A673 (cell line): ENCODE measurements around the gene SVIL.
"Not testable (repeated sequence)": the region's sequence is repeated elsewhere in the genome, so short reads cannot be mapped to it uniquely, and the experiment has no call there.

Source experiments
- CTCF ChIP-seq: fragments of 300-800, 200-600 bp; sonication (generic); conservative IDR thresholded peaks from 2 replicates; pipeline ENCODE4 v1.5.1; 2017; ENCODE audit warnings: low read depth, mild to moderate bottlenecking, antibody characterized with exemption, low read length, moderate library complexity, mixed read lengths
- EZH2 ChIP-seq: fragments of 200-600 bp; sonication (generic); IDR thresholded peaks from 2 replicates; pipeline ENCODE4 v1.6.1; 2017; ENCODE audit warnings: borderline replicate concordance, low read depth, mild to moderate bottlenecking, mixed read lengths, antibody characterized with exemption, low read length; ENCODE audit not compliant: poor library complexity, severe bottlenecking

GRCh38 chr10:29507750-29508149, 127.0 kb downstream of the SVIL start:
- not testable (repeated sequence) for TF ChIP-seq EZH2, CTCF
